Activated CD8-positive, alpha-beta memory T cell treated with anti-CD3 and anti-CD28 coated beads for 36 hours (primary cell): ENCODE results near the gene TTC19. TPM values are rescaled to one million over a fixed set of nuclear protein-coding genes. Genes with fewer than 3 reads are reported as not detected.

Experiments
- CTCF ChIA-PET: fragments of 350-600 bp; sonication (Branson Sonifier 250); formaldehyde crosslinking; loops from one replicate; lab custom pipeline; 2021; ENCODE audit warnings: antibody characterized with exemption; lab: Charles Lee
- POLR2A ChIA-PET: fragments of 350-600 bp; sonication (Branson Sonifier 250); formaldehyde crosslinking; loops from one replicate; lab custom pipeline; 2021; ENCODE audit warnings: antibody characterized with exemption; lab: Charles Lee
- total RNA-seq, 2 experiments: library from RNA; stranded (reverse); gene quantifications; one replicate each; pipeline ENCODE4 v1.2.3, GENCODE V29; 2021

The TTC19 gene
- total RNA-seq, 2 experiments from 2014 or later: 36.8 to 38.7 TPM

- CTCF ChIA-PET: no interaction called here
Measured at GRCh38 chr17:16073845-16074244, 74.2 kb downstream of the TTC19 start.

GRCh38 chr17:16074423-16074822 is 74.8 kb downstream of the TTC19 start:
- POLR2A ChIA-PET: no interaction called here
- CTCF ChIA-PET: no interaction called here

More at GRCh38 chr17:16073845-16074244, 74.2 kb downstream of the TTC19 start:
- POLR2A ChIA-PET: no interaction called here

GRCh38 chr17:16075949-16076348 is 76.3 kb downstream of the TTC19 start:
- ChIA-PET POLR2A (no interaction called here), CTCF (no interaction called here)

Other genes starting within 250 kb of the TTC19 start
- 1 to 10 TPM; 2.1 to 2.6 TPM for gene ADORA2B, start 54.7 kb upstream of the TTC19 start, total RNA-seq
- gene ZSWIM7, start 120 bp upstream of the TTC19 start, total RNA-seq: 10 to 100 TPM; 10.2 to 13.3 TPM
- 100 to 1,000 TPM; 137 to 147 TPM for gene NCOR1, start 215.7 kb downstream of the TTC19 start, total RNA-seq
- gene PIGL, start 217.4 kb downstream of the TTC19 start, total RNA-seq: 10 to 100 TPM; 31.8 to 32.6 TPM